CD4-positive, alpha-beta T cell (primary cell): ENCODE measurements around the gene SERPINC1. TPM values are rescaled to one million over a fixed set of nuclear protein-coding genes. Genes with fewer than 3 reads are reported as not detected.

Experiments used
- ATAC-seq: fragments of 200-7000 bp; cut with Tn5 transposase; one replicate; pipeline ENCODE4 v1.10.0; 2022; ENCODE audit warnings: mild to moderate bottlenecking; ENCODE audit not compliant: poor library complexity
- CTCF ChIA-PET: fragments of 350-600 bp; sonication (Branson Sonifier 250); formaldehyde crosslinking; loops from one replicate; lab custom pipeline; 2021; ENCODE audit warnings: antibody characterized with exemption, inconsistent platforms; lab: Charles Lee
- POLR2A ChIA-PET: fragments of 350-600 bp; sonication (Branson Sonifier 250); formaldehyde crosslinking; loops from one replicate; lab custom pipeline; 2021; ENCODE audit warnings: antibody characterized with exemption, inconsistent platforms; lab: Charles Lee
- DNase-seq, 14 experiments: peaks; one replicate each; pipeline ENCODE4 v3.0.0-alpha.2; 2013 to 2020; ENCODE audit warnings: mixed read lengths in 2 of 14
- H3K27ac ChIP-seq, 2 donors: one replicate each; pipeline versions ENCODE4 v1.5.1 to v1.7.0; 2013; ENCODE audit warnings: low read length in 2 of 2, low read depth in 1 of 2, mild to moderate bottlenecking in 1 of 2
- H3K27me3 ChIP-seq, 2 experiments: 1 replicate in 1 of 2; 2 replicates in 1 of 2; pipeline versions ENCODE4 v1.6.1 to v1.7.0; 2013; ENCODE audit warnings: low read length in 2 of 2, control low read depth in 1 of 2, mild to moderate bottlenecking in 1 of 2, moderate library complexity in 1 of 2; ENCODE audit not compliant: insufficient read depth in 2 of 2, control insufficient read depth in 1 of 2
- H3K36me3 ChIP-seq: one replicate; pipeline ENCODE4 v1.6.1; 2013; ENCODE audit warnings: low read length, control low read depth; ENCODE audit not compliant: insufficient read depth
- H3K4me1 ChIP-seq: one replicate; pipeline ENCODE4 v1.6.1; 2013; ENCODE audit warnings: low read length, control low read depth; ENCODE audit not compliant: insufficient read depth
- H3K4me3 ChIP-seq: one replicate; pipeline ENCODE4 v1.5.1; 2013; ENCODE audit warnings: mild to moderate bottlenecking, low read length, moderate library complexity
- H3K9me3 ChIP-seq, 2 experiments: 1 replicate in 1 of 2; 2 replicates in 1 of 2; pipeline versions ENCODE4 v1.6.1 to v1.7.0; 2013; ENCODE audit warnings: low read length in 2 of 2, mild to moderate bottlenecking in 2 of 2, control low read depth in 1 of 2, moderate library complexity in 1 of 2; ENCODE audit not compliant: control insufficient read depth in 1 of 2, insufficient read depth in 1 of 2
- H3K27ac Mint-ChIP-seq: one replicate; pipeline ENCODE4 v1.8.0; 2020; ENCODE audit warnings: mixed read lengths
- H3K27me3 Mint-ChIP-seq: one replicate; pipeline ENCODE4 v1.8.0; 2021; ENCODE audit warnings: mixed read lengths
- H3K36me3 Mint-ChIP-seq: one replicate; pipeline ENCODE4 v1.8.0; 2021; ENCODE audit warnings: low read depth, mixed read lengths
- H3K4me1 Mint-ChIP-seq: one replicate; pipeline ENCODE4 v1.8.0; 2021; ENCODE audit warnings: low read depth, mixed read lengths
- H3K4me3 Mint-ChIP-seq: one replicate; pipeline ENCODE4 v1.8.0; 2020; ENCODE audit warnings: mild to moderate bottlenecking, mixed read lengths
- H3K9me3 Mint-ChIP-seq: one replicate; pipeline ENCODE4 v1.8.0; 2020; ENCODE audit warnings: mixed read lengths
- CTCF ChIP-seq: fragments of 200-600 bp; IDR thresholded peaks from one replicate; pipeline ENCODE4 v1.8.0; 2022; ENCODE audit warnings: antibody characterized with exemption, mild to moderate bottlenecking
- intact Hi-C, 2 experiments: fragments of 100-400 bp; cut with DNase I in 1 of 2; cut with micrococcal nuclease in 1 of 2; formaldehyde crosslinking; loops; one replicate each; pipeline versions ENCODE4 v1.15.1 to v1.9.0; 2023 to 2025; cut with DNase I, micrococcal nuclease
- total RNA-seq, 174 experiments: library from RNA in 2 of 174; stranded (reverse) in 2 of 174; gene quantifications; one replicate each; pipeline ENCODE4 v1.2.3 and lab custom pipeline; 2021 to 2026

The SERPINC1 gene
- total RNA-seq, 2 experiments from 2014 or later = not detected

DNA sequence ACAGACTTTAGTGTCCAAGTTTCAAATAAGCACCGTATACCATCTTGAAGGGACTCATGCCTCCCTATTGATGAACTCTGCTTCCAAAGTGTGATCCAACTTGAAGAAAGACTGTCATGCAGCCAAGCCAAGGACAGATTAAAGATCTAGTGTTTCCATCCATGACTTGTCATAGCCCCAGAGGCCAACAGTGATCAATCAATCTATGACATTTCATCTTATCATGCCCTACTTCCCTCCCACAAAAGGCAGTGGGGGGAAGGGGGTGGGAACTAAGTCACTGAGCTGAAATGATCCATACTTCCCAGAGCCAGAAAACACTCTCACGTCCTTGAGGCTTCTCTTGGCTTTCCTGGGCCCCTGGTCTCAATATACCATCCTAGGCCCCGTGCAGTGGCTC lies 4.0 kb downstream of the SERPINC1 start:
- H3K4me1 Mint-ChIP-seq = no peaks in the 10 kb centered on the region
- no peaks in the 10 kb centered on the region for H3K4me1 ChIP-seq
- ChIA-PET CTCF (no interaction called here), POLR2A (no interaction called here)
- H3K27ac Mint-ChIP-seq = no peak overlapping the region
- no peak overlapping the region for H3K27ac ChIP-seq
- H3K9me3 Mint-ChIP-seq = no peaks in the 10 kb centered on the region
- DNase-seq (no peak), ATAC-seq (no peak)
- no peaks in the 10 kb centered on the region for H3K27me3 ChIP-seq
- H3K4me3 ChIP-seq = no peak overlapping the region
- TF ChIP-seq CTCF = no peak
- H3K36me3 Mint-ChIP-seq = peaks cover 7% of the 10 kb centered on the region
- H3K27me3 Mint-ChIP-seq = no peaks in the 10 kb centered on the region
- intact Hi-C loops = no loop called here
- no peaks in the 10 kb centered on the region for H3K9me3 ChIP-seq
- no peak overlapping the region for H3K4me3 Mint-ChIP-seq
- no peaks in the 10 kb centered on the region for H3K36me3 ChIP-seq

DNA sequence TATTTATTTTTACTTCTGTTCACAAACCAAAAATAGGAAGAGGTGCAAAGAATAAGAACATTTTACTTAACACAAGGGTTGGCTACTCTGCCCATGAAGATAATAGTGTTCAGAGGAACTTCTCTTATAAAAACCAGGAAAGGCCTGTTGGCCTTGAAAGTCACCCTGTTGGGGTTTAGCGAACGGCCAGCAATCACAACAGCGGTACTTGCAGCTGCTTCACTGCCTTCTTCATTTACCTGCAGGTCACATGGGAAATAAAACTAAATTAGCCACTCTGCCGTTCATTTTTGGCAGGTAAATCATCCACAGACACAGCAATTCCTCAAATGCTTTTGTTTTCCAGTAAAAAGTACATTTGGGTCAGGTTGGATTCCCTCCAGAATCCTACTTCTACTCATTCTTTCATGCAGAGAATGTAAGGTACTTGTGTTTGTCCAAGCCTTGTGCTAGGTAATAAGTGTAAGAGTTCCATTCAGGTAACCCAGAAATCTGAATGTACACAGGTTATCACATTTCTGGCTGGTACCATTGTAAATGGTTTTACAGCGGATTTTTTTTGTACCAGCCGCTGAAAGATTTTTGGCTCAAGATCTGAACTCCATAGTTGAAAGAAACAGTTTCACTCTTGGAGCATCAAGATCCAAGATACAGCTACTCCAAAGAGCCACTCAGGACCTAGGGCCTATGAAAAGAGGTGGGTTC lies 13.1 kb downstream of the SERPINC1 start:
- peaks cover 31% of the 10 kb centered on the region for H3K36me3 Mint-ChIP-seq
- no peak for ATAC-seq
- H3K4me3 Mint-ChIP-seq = no peak overlapping the region
- DNase-seq = no peak
- Histone ChIP-seq H3K27me3 (no peaks in the 10 kb centered on the region), H3K36me3 (no peaks in the 10 kb centered on the region), H3K4me1 (no peaks in the 10 kb centered on the region), H3K27ac (no peak overlapping the region), H3K4me3 (no peak overlapping the region), H3K9me3 (no peaks in the 10 kb centered on the region)
- POLR2A ChIA-PET = no interaction called here
- H3K27ac Mint-ChIP-seq = no peak overlapping the region
- no peaks in the 10 kb centered on the region for H3K27me3 Mint-ChIP-seq
- intact Hi-C loops = no loop called here
- CTCF ChIA-PET = no interaction called here
- H3K9me3 Mint-ChIP-seq = peaks cover 3% of the 10 kb centered on the region
- TF ChIP-seq CTCF = no peak
- H3K4me1 Mint-ChIP-seq = peaks cover 15% of the 10 kb centered on the region

GRCh38 chr1:173900992-173901391 lies 16.1 kb downstream of the SERPINC1 start:
- intact Hi-C loops = no loop called here
- no peak for TF ChIP-seq CTCF
- Histone ChIP-seq H3K4me1 (no peaks in the 10 kb centered on the region), H3K27me3 (no peaks in the 10 kb centered on the region), H3K9me3 (no peaks in the 10 kb centered on the region), H3K4me3 (no peak overlapping the region), H3K36me3 (no peaks in the 10 kb centered on the region), H3K27ac (no peak overlapping the region)
- Mint-ChIP-seq H3K4me1 (peaks cover 26% of the 10 kb centered on the region), H3K27me3 (no peaks in the 10 kb centered on the region), H3K27ac (no peak overlapping the region), H3K9me3 (peaks cover 3% of the 10 kb centered on the region), H3K36me3 (peaks cover 29% of the 10 kb centered on the region), H3K4me3 (no peak overlapping the region)
- ATAC-seq (no peak), DNase-seq (no peak)
- POLR2A ChIA-PET = no interaction called here
- CTCF ChIA-PET = interaction anchor here (0.7 kb wide), 2 partner anchors 265 to 461 kb away, joined by 3 to 4 read pairs; no protein-coding TSS in a partner anchor
